GM21526 (cell line): ENCODE measurements around the gene OR10G4.
"Not testable (repeated sequence)": the region's sequence is repeated elsewhere in the genome, so short reads cannot be mapped to it uniquely, and the experiment has no call there.

Experiments
- ATAC-seq: cut with Tn5 transposase; IDR thresholded peaks from one replicate; pipeline ENCODE4 v1.9.1; 2021; ENCODE audit warnings: moderate library complexity; ENCODE audit not compliant: unreplicated experiment, low FRiP score

Gene OR10G4, protein sequence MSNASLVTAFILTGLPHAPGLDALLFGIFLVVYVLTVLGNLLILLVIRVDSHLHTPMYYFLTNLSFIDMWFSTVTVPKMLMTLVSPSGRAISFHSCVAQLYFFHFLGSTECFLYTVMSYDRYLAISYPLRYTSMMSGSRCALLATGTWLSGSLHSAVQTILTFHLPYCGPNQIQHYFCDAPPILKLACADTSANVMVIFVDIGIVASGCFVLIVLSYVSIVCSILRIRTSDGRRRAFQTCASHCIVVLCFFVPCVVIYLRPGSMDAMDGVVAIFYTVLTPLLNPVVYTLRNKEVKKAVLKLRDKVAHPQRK

DNA sequence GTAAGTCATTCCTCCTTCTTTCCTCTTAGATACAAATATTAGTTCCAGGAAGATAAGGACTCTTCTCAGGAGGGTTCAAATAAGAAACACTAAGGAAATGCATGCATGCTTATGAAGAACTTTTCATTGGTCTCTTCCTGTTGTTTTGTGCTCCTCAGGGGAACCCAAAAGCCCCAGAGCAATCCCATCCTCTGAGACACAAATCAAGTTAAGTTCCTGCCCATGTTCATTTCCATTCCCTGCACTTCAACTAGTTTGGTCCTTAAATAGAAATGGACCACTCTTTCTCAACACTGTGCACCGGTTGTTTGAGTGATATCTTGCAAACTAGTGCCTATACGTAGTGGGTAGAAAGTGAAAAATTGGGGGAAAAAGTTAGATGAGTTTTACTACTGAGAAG, at the start of gene OR10G4:
Gene OR10G4, plus strand, starts transcription at position 301 of the 400 bp plus-strand sequence. CDS start 2,578 bp downstream, outside the sequence.
- ATAC-seq: no peak

GRCh38 chr11:123973816-123974215, 39.0 kb upstream of the OR10G4 start:
- ATAC-seq: no peak

DNA sequence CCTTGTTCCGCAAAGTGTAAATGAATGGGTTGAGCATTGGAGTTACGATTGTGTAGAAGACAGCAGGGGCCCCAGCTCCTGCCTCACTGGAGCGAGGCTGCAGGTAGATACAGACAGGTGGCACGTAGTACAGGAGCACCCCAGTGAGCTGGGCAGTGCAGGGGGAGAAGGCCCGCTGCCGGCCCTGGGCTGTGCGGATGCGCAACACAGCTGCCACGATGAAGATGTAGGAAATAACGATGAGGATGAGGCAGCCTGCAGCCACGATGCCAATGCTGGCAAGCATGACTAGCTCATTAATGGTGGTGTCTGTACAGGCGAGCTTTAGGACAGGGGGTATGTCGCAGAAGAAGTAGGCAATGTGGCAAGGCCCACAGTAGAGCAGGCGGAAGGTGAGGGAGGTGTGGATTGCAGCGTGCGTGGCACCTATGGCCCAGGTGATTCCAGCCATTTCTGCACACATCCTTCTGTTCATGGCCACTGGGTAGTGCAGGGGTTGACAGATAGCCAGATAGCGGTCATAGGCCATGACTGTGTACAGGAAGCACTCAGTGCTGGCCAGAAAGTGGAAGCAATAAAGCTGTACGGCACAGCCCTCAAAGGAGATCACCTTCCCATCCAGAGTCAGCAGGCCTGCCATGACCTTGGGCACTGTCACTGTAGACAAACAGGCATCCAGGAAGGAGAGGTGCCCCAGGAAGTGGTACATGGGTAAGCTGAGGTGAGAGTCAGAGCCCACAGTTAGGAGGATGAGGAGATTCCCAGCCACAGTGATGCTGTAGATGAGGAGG, 35.8 kb upstream of the OR10G4 start:
- ATAC-seq: no peak

DNA sequence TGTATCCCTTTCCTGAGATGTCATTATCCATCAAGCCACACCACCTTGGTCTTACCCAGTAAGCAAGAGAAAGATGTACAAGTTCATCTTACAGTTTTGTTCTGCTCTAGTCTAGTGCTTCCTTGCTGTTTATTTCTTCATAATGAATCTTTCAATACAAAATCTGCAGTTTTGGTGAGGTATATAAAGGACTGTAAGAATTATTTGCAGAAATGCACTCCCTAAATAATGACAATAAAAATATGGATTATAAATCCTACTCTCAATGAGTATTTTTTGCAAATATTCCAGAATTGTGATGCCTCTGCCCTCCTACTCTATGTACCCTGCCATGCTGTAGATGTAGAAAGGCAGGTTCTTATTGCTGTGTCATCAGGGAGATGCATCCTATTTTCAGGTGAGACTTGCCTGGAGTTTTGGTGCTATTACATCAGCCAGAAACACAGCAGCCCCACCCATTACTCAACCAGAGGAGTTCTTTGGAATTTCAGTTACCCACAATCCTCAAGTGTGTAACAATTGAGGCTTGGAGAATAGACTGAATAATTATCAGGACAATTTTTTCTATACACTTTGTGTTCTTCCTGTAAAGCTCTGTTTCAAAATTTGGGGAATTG, 35.0 kb upstream of the OR10G4 start, which contains the start of gene OR10S1:
Gene OR10S1, minus strand, starts transcription at position 51 of the 617 bp plus-strand sequence. CDS start 117 bp downstream, outside the sequence.
- ATAC-seq: no peak

DNA sequence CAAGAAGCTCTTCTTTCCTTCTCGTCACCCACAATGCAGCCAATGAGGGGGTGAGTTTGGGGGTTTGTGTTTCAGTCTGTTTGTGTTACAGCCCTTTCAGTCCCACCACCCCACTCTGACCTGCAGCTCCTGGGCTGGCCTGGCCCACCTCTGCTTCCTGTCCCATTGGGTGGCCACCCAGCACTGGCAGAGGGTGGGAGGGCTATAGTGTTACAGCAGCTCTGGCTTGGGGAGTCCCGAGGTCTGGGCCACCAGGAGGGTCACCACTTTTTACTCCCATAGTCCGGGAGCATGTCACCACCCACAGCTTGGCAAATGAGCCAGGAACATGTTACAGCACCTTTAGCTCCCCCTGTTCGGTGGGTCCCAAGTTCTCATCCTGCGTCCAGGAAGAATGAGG, 33.5 kb upstream of the OR10G4 start:
- no peak for ATAC-seq

DNA sequence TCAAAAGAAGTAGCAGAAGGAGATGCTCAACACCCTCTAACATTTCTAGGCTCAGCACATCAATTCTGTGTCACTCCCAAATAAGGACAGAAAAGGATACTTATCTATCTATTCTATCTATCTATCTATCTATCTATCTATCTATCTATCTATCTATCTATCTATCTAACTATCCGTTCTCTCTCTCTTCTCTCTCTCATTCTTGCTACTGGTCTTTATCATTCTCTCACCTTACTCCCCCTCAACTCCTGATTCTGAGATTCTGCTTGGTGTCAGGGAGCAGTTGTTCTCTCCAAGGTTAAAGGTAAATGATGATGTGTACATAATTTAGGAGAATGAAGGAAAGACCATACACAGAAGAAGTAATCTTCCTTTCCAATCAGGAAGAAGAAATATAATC, 17.7 kb upstream of the OR10G4 start, which contains the start of gene OR10G6:
Gene OR10G6, minus strand, starts transcription at position 43 of the 400 bp plus-strand sequence. Its CDS starts 0 bp downstream, at position 43.
- no peak for ATAC-seq

GRCh38 chr11:124015837-124016236, 3.0 kb downstream of the OR10G4 start:
- ATAC-seq: not testable (repeated sequence)

DNA sequence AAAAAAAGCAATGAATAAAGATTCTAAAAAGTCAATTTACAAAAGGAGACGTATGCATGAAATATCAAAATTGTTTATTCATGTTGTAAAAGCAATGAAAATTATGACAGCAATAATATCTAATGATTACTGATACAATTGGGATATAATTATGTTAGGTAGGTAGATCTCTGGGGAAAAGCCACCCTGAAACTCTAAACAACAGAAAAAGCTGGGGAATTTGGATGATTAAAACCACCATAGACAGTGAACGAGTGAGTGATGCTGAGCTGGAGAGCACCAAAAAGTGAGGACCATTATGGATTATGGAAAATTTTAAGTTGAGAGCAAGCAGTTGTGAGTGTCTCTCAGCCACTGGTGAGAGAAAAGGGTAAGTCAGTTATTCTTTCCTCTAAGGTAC, 13.7 kb downstream of the OR10G4 start, which contains the start of gene OR10G8:
Gene OR10G8, plus strand, starts transcription at position 301 of the 400 bp plus-strand sequence. CDS start 2,825 bp downstream, outside the sequence.
- ATAC-seq: no peak

DNA sequence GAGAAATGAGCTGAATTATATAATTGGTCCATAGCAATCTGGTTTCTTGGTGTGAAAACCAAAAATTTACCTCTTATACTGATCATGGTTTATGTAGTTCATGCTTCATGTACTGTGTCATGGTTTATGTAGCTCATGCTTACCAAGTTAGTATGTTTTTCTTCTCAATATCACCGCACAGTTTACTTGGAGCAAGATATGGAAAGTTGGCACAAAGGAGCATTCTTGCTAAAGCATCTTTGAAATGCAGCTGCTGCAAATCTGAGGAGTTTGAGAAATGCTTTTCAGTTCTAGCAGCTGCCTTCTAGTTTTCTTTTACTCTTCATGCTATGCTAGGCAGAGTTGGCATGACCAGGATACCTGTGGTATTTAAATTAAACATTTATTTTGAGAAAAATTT, 23.9 kb downstream of the OR10G4 start:
- ATAC-seq: no peak

GRCh38 chr11:124039557-124039956, 26.8 kb downstream of the OR10G4 start:
- ATAC-seq: no peak

GRCh38 chr11:124041254-124041653, 28.5 kb downstream of the OR10G4 start, which contains the start of gene OR10G7:
Gene OR10G7 (minus strand): TSS chr11:124041325. CDS start chr11:124039001, 2,324 bp downstream.
- ATAC-seq: no peak

- no peak for ATAC-seq
These were observed 30.6 kb downstream of the OR10G4 start for GRCh38 chr11:124043420-124043819.

GRCh38 chr11:124050748-124051147, 38.0 kb downstream of the OR10G4 start:
- ATAC-seq: no peak

- no peak for ATAC-seq
These were observed 40.2 kb downstream of the OR10G4 start for GRCh38 chr11:124052966-124053365.
